HG03064 (cell line): ENCODE measurements around the gene ABCG1.

Experiments
- ATAC-seq: cut with Tn5 transposase; IDR thresholded peaks from one replicate; pipeline ENCODE4 v1.9.1; 2021; ENCODE audit warnings: low read depth; ENCODE audit not compliant: unreplicated experiment

ABCG1 gene

GRCh38 chr21:42250422-42251403 is 31.8 kb downstream of the ABCG1 start:
- ATAC-seq: no peak

- no peak for ATAC-seq
Measured at GRCh38 chr21:42251654-42252324, 32.8 kb downstream of the ABCG1 start.

GRCh38 chr21:42252325-42252654 is 33.4 kb downstream of the ABCG1 start:
- ATAC-seq: no peak

GRCh38 chr21:42252778-42253340 is 33.9 kb downstream of the ABCG1 start:
- no peak for ATAC-seq

- no peak for ATAC-seq
Measured at GRCh38 chr21:42253466-42253865, 34.5 kb downstream of the ABCG1 start.

GRCh38 chr21:42254083-42254482 is 35.1 kb downstream of the ABCG1 start:
- ATAC-seq: no peak

GRCh38 chr21:42254651-42255601 is 36.0 kb downstream of the ABCG1 start:
- ATAC-seq: no peak

- ATAC-seq: no peak
Measured at GRCh38 chr21:42255825-42256224, 36.9 kb downstream of the ABCG1 start.

- no peak for ATAC-seq
Measured at GRCh38 chr21:42256316-42256715, 37.4 kb downstream of the ABCG1 start.

GRCh38 chr21:42257091-42257765 is 38.3 kb downstream of the ABCG1 start:
- no peak for ATAC-seq

GRCh38 chr21:42258150-42258884 is 39.4 kb downstream of the ABCG1 start:
- ATAC-seq: no peak

GRCh38 chr21:42258885-42259407 is 40.0 kb downstream of the ABCG1 start:
- no peak for ATAC-seq

- ATAC-seq: no peak
Measured at GRCh38 chr21:42260121-42260520, 41.2 kb downstream of the ABCG1 start.

GRCh38 chr21:42261829-42262200 is 42.9 kb downstream of the ABCG1 start:
- no peak for ATAC-seq

GRCh38 chr21:42262831-42263231 is 43.9 kb downstream of the ABCG1 start:
- ATAC-seq: no peak

GRCh38 chr21:42263591-42264131 is 44.7 kb downstream of the ABCG1 start:
- no peak for ATAC-seq

GRCh38 chr21:42264245-42265195 is 45.6 kb downstream of the ABCG1 start:
- ATAC-seq: no peak
